Stimulated activated CD8-positive, alpha-beta memory T cell treated with anti-CD3 and anti-CD28 coated beads, Interleukin-12 subunit alpha, Interleukin-12 subunit beta, amount 100 ng/mL, for 24 hours (primary cell): ENCODE results near the gene ARFIP2.

Experiments used
- DNase-seq: peaks from one replicate; pipeline ENCODE4 v3.0.0-alpha.2; 2020; ENCODE audit errors: extremely low read depth

The ARFIP2 gene

GRCh38 chr11:6482441-6482840 is 1.3 kb upstream of the ARFIP2 start:
- DNase-seq: no peak

GRCh38 chr11:6481924-6482275 is 769 bp upstream of the ARFIP2 start:
- DNase-seq: no peak

GRCh38 chr11:6480299-6480914 is 724 bp downstream of the ARFIP2 start:
- no peak for DNase-seq

- DNase-seq: no peak
Observed at GRCh38 chr11:6476571-6476970, 4.6 kb downstream of the ARFIP2 start.

- DNase-seq: no peak
Observed at GRCh38 chr11:6475936-6476335, 5.2 kb downstream of the ARFIP2 start.

- DNase-seq: no peak
Observed at GRCh38 chr11:6474806-6475500, 6.2 kb downstream of the ARFIP2 start.

- no peak for DNase-seq
Observed at GRCh38 chr11:6474413-6474792, 6.7 kb downstream of the ARFIP2 start.

- DNase-seq: peak; percentile 43
Observed at GRCh38 chr11:6473451-6474412, 7.4 kb downstream of the ARFIP2 start, which contains the start of gene TRIM3. TRIM3 (minus strand) TSS chr11:6473941; CDS start chr11:6465695, 8,246 bp downstream.

GRCh38 chr11:6472934-6473333 is 8.2 kb downstream of the ARFIP2 start:
- DNase-seq: no peak

GRCh38 chr11:6469599-6469998 is 11.5 kb downstream of the ARFIP2 start:
- DNase-seq: no peak

GRCh38 chr11:6468712-6469495 is 12.2 kb downstream of the ARFIP2 start:
- DNase-seq: no peak

GRCh38 chr11:6459099-6459450 is 22.1 kb downstream of the ARFIP2 start:
- DNase-seq: no peak

- DNase-seq: no peak
Observed at GRCh38 chr11:6458352-6459098, 22.6 kb downstream of the ARFIP2 start.

GRCh38 chr11:6457581-6458320 is 23.4 kb downstream of the ARFIP2 start:
- DNase-seq: no peak

GRCh38 chr11:6456361-6457073 is 24.6 kb downstream of the ARFIP2 start:
- no peak for DNase-seq

- DNase-seq: no peak
Observed at GRCh38 chr11:6455070-6455469, 26.1 kb downstream of the ARFIP2 start.

GRCh38 chr11:6453152-6453551 is 28.0 kb downstream of the ARFIP2 start:
- DNase-seq: no peak

GRCh38 chr11:6452219-6452618 is 28.9 kb downstream of the ARFIP2 start:
- no peak for DNase-seq

- no peak for DNase-seq
Observed at GRCh38 chr11:6448574-6448973, 32.6 kb downstream of the ARFIP2 start.
